GM21381 (cell line): ENCODE results near the gene HSD17B4.

Experiments
- ATAC-seq: cut with Tn5 transposase; IDR thresholded peaks from one replicate; pipeline ENCODE4 v1.9.1; 2021; ENCODE audit warnings: mild to moderate bottlenecking, moderate library complexity; ENCODE audit not compliant: unreplicated experiment

The HSD17B4 gene

DNA sequence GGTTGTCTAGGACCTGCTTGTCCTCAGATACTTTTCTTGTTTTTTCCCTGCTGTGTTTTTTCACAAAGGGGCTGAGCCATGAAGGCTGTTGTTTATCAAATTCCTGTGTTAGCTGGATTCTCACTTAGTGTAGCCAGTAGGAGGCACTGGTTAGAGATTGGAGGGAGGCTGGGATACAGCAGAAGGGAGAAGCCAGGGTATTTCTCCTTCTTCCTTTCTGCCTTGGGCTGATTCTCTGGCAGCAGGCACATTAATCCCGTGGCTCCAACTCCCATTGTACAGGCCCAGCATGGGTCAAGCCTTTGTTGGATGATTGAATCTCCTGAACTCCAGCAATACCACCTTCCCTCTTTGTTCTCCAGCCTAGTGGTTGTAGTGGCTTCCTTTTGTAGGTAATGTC lies 130.7 kb downstream of the HSD17B4 start:
- no peak for ATAC-seq

DNA sequence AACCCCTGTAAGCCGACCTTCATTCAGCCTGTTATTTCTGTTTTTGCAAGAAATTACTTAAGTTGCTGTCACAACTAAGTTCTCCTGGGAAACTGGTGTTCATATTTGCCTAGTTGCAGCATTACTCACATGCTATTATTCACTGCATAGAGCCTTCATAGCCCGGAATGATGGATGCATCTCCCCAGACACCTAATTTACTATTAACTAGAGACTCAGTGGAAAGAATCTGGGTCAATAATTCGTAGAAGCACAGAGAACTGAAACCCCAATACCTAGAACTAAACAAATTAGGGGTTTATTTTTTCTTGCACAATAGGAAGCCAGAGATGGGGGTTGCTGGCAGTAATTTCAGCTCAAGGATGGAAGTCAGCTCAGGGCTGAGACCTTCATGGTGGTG lies 131.4 kb downstream of the HSD17B4 start:
- peak; percentile 80 for ATAC-seq
